Measurements from ENCODE around the gene KCNQ2.

Gene KCNQ2

DNA sequence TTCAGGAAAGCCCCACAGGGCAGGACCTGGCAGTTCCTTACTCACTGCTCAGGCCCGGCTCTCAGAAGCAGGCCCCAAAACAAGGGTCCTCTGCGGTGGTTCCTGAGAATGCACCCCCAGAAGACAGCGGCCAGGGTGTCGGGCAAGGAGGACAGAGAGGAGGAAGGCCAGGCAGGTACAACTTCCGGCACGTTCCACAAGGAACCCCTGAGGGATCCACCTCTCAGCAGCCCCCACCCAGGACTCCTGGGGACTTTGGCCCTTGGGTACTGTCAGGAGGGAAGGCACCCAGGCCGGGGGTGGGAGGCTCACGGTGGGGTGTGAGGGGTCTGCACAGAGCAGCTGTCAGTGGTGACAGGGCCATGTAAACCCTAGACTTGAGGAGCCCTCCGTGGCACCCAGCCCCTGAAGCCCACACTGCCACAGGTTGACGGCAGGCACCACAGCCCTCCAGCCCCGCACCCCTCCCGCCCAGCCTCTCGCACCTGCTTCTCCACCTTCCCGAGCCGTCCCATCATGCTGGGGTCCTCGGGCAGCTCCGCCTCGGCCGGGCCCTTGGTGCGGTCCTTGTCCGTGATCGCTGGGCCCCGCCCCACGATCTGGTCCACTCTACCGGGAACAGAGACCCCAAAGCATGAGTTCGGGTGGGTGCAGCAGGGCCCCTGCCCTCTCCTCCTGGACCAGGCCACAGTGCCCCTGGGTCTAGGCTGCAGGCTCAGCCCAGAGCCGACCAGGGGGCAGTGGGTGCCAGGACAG, 64.3 kb downstream of the KCNQ2 start:
- H3K9ac ChIP-seq, result no peak overlapping the region
- no peaks in the 10 kb centered on the region for H3K9me3 ChIP-seq
- H3K27ac ChIP-seq, result no peak overlapping the region
- no peak overlapping the region for H3K4me3 ChIP-seq
- H4K20me1 ChIP-seq, result peaks cover 7% of the 10 kb centered on the region; the same call in 1 of the 2 replicates
- H3K36me3 ChIP-seq, result no peaks in the 10 kb centered on the region
- H3K4me1 ChIP-seq, result peaks cover 42% of the 10 kb centered on the region
- H3K27me3 ChIP-seq, result peaks cover 14% of the 10 kb centered on the region; the same call in 1 of the 2 replicates
- no peak overlapping the region for H3K4me2 ChIP-seq
- no peak for TF ChIP-seq Cebpa-rat (IDR thresholded peaks at IDR 0.05)

DNA sequence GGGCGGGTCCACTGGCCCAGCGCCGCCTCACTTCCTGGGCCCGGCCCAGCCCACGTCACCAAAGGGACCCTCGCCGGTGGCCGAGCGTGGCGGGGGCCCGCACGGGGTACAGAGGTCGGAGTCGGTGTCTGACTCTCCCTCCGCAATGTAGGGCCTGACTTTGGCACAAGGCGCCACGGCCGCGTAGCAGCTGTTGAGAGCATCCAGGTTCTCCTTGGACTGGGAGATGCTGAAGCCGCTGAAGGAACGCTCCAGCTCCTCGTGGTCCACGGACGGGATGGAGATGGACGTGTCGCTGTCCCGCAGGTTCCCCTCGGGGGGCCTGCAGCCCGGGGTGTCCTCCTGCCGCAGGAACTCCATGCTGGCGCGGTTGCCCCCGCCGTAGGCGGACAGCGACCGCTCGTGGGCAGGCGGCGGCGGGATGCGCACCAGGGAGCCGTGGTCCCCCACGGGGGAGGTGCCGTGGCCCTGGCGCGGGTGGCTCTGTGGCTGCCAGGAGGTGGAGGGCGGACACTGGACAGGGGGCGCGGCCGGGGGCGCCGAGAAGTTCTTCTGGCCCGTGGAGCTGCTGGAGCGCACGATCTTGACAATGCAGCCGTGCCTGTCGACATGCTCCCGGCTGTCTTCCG, 65.7 kb downstream of the KCNQ2 start:
- Histone ChIP-seq H4K20me1 (peaks cover 14% of the 10 kb centered on the region; the same call in 1 of the 2 replicates), H3K9ac (no peak overlapping the region), H3K36me3 (no peaks in the 10 kb centered on the region), H3K4me1 (peaks cover 43% of the 10 kb centered on the region), H3K4me2 (no peak overlapping the region), H3K27ac (no peak overlapping the region), H3K9me3 (no peaks in the 10 kb centered on the region), H3K4me3 (no peak overlapping the region), H3K27me3 (peaks cover 10% of the 10 kb centered on the region; the same call in 1 of the 2 replicates)
- no peak for TF ChIP-seq Cebpa-rat (IDR thresholded peaks at IDR 0.05)

DNA sequence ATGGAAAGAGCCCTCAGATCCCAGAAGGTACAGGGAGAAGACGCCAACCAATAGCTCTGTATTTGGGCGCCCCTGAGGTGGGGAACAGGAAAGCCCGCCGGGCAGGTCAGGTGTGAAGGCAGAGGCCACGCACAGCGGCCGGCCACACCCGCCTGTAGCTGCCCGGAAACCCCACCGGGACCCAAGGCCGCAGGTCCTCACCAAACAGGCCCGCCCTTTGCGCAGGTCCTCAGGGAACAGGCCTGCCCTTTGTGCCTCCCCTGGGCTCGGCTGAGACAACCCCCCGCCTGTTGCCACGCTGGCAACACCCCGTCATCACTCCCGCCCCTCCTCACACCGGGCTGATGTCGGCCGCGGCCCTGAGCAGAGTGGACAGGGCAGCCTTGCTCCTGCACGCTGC, 66.4 kb downstream of the KCNQ2 start:
- Histone ChIP-seq H3K9ac (no peak overlapping the region), H3K27me3 (peaks cover 17% of the 10 kb centered on the region), H4K20me1 (peaks cover 14% of the 10 kb centered on the region; the same call in 1 of the 2 replicates), H3K4me2 (no peak overlapping the region), H3K9me3 (no peaks in the 10 kb centered on the region), H3K4me3 (no peak overlapping the region), H3K27ac (no peak overlapping the region), H3K36me3 (no peaks in the 10 kb centered on the region), H3K4me1 (peaks cover 36% of the 10 kb centered on the region)
- no peak for TF ChIP-seq Cebpa-rat (IDR thresholded peaks at IDR 0.05)

DNA sequence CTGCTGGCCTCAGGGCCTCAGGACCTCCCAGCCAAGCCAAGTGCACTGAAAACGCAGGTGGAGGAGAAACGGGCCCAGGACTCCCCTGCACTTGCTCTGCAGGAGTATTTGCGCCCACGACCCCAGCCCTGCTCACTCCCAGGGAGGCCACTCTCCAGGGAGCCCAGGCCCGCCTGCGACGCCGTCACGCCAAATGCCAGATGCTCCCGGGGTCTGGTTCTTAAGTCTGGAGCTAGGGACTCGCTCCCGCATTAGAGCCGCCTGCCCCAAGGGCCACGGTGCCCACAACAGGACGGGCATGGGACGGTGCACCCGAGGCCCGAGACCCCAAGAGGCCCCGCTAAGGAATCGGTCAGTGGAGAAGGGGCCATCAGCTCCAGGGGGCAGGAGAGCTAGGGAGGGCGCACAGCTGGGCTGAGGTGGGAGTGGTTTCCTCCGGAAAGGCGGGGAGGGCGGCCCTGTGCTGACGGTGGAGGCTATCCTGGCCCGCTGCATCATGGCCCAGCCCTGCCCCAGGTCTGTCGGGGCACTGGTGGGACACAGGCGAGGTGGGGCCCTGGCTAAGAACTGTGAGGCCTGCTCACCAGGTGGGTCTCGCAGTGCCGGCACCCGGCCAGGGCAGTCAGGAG, 67.2 kb downstream of the KCNQ2 start:
- Histone ChIP-seq H3K36me3 (no peaks in the 10 kb centered on the region), H3K4me2 (no peak overlapping the region), H3K27ac (no peak overlapping the region), H3K9ac (no peak overlapping the region), H3K9me3 (no peaks in the 10 kb centered on the region), H3K27me3 (peaks cover 25% of the 10 kb centered on the region), H3K4me1 (peaks cover 36% of the 10 kb centered on the region), H4K20me1 (peaks cover 14% of the 10 kb centered on the region; the same call in 1 of the 2 replicates), H3K4me3 (no peak overlapping the region)
- no peak for TF ChIP-seq Cebpa-rat (IDR thresholded peaks at IDR 0.05)

DNA sequence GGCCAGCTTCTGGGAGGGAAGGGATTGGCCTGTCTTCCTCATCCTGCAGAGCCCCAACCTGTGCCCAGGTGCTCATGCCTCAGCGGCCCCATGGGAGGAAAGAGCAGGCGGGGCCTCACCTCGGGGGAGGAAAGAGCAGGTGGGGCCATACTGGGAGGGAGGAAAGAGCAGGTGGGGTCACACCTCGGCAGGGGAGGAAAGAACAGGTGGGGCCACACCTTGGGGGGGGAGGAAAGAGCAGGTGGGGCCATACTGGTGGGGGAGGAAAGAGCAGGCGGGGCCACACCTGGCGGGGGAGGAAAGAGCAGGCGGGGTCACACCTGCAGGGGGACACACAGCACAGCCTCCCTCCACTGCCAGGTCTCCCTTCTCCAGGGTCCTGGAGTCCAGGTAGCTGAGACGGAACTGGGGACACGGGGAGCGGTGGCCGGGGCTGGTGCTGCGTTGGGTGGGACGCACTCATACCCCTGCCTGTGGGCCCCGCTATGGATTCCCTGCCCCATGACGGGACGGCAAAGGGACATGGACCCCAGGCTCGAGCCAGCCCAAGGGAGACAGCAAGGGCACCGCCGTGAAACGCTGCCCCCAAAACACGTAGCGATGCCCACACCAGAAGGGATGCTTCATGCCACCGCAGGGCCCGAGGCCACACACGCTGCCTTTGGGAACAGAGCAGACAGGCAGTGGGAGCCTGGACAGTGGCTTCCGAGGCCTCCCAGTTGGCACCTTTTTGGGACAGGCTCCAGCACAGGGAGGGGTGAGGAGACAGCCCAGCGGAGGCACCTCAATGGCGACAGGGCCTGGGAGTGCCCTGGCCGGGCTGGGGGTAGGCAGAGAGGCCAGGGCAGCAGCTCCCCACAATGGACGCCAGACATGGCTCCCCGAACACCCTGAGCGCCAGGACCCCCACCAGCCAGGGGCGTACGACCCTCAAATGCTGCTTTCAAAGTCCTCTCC, 68.0 kb downstream of the KCNQ2 start:
- Histone ChIP-seq H3K36me3 (no peaks in the 10 kb centered on the region), H3K27ac (no peak overlapping the region), H3K4me3 (no peak overlapping the region), H3K4me1 (peaks cover 36% of the 10 kb centered on the region), H3K9me3 (no peaks in the 10 kb centered on the region), H3K4me2 (no peak overlapping the region), H3K27me3 (peaks cover 33% of the 10 kb centered on the region), H4K20me1 (peaks cover 14% of the 10 kb centered on the region; the same call in 1 of the 2 replicates), H3K9ac (no peak overlapping the region)
- no peak for TF ChIP-seq Cebpa-rat (IDR thresholded peaks at IDR 0.05)

DNA sequence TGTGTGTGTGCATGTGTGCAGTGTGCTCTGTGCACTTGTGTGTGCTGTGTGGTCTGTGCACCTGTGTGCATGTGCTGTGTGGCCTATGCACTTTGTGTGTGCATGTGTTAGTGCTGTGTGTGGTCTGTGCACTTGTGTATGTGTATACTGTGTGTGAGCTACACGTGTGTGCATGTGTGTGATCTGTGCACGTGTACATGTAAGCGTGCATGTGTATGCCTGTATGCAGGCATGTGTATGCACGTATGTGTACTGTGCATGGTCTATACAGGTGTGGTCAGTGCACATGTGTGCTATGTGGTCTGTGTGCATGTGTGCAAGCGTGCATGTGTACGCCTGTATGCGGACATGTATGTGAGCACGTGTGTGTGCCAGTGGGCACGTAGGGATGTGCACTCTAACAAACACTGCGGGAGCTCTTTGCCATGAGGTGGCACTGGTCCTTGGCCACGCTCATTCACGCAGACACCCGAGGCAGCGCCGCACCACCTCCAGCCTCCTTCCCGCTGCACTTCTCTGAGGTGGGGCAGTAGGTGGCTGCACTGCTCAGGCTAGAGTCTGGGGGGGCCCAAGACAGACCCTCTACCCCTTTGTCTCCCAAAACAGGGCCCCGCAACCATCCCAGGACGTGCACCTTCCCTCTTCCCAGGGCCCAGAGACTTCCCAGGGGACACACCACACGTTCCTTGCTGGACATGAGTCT, 68.9 kb downstream of the KCNQ2 start:
- no peaks in the 10 kb centered on the region for H3K9me3 ChIP-seq
- no peak for TF ChIP-seq Cebpa-rat (IDR thresholded peaks at IDR 0.05)

DNA sequence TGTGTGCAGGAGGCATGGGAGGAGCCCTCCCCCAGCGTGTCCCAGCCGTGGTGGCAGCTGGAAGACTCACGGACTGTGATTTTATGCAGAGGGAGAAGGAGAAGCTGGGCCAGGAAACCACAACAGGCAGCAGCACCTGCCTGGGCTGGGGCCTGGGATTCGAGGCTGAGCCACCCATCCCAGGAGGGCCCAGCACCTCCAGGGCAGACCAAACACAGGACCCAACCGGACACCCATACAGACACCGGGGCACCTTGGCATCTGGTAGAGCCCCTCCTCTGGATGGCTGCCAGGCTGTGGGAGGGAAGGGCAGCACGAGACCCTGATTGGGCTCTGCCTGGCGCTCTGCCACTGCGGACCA, 69.6 kb downstream of the KCNQ2 start:
- no peaks in the 10 kb centered on the region for H3K36me3 ChIP-seq
- no peak overlapping the region for H3K27ac ChIP-seq
- peak overlapping the region; percentile 44 for H3K4me2 ChIP-seq
- peaks cover 38% of the 10 kb centered on the region for H3K27me3 ChIP-seq
- TF ChIP-seq Cebpa-rat (IDR thresholded peaks at IDR 0.05), result no peak
- H4K20me1 ChIP-seq, result peaks cover 14% of the 10 kb centered on the region; the same call in 1 of the 2 replicates
- no peaks in the 10 kb centered on the region for H3K9me3 ChIP-seq
- no peak overlapping the region for H3K9ac ChIP-seq
- H3K4me3 ChIP-seq, result no peak overlapping the region
- peaks cover 36% of the 10 kb centered on the region for H3K4me1 ChIP-seq

More for the DNA sequence above, 68.9 kb downstream of the KCNQ2 start:
- Histone ChIP-seq H3K36me3 (no peaks in the 10 kb centered on the region), H3K27ac (no peak overlapping the region), H3K4me3 (no peak overlapping the region), H3K4me1 (peaks cover 36% of the 10 kb centered on the region), H4K20me1 (peaks cover 14% of the 10 kb centered on the region; the same call in 1 of the 2 replicates), H3K27me3 (peaks cover 36% of the 10 kb centered on the region), H3K4me2 (peak overlapping the region; percentile 44; the same call in 1 of the 2 replicates), H3K9ac (no peak overlapping the region)

DNA sequence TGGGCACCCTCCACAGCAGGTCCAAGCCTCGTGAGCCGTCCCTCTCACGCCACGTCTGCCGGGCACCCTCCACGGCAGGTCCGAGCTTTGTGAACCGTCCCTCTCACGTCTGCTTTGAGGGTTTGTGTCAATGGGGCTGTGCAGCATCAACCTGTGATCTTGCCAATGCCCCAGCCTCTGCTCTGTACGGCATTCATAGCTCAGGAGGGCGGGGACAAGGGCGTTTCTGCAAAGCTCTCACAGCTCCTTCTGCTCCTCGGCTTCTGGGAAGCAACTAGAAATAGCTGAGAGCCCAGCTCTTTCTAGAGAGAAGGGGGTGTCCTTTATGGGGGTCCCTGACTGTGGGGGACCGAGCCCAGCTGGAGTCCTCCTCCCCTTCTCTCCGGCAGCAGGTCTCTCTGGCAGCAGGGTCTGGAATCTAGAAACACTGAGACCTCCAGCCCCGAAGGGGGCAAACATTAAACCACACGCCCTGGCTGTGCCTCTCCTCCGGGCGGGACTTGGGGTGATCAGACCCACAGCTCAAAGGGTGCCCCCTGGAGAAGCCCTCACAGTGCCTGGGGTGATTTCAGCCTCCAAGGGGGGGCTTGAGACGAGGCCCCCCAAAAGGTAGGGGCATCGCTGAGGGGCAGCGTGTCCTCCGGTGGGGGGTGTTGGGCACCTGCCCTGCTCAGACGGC, 70.1 kb downstream of the KCNQ2 start:
- Histone ChIP-seq H4K20me1 (peaks cover 14% of the 10 kb centered on the region; the same call in 1 of the 2 replicates), H3K9ac (no peak overlapping the region), H3K27ac (no peak overlapping the region), H3K27me3 (peaks cover 43% of the 10 kb centered on the region), H3K4me3 (no peak overlapping the region), H3K9me3 (no peaks in the 10 kb centered on the region), H3K4me2 (peak overlapping the region; percentile 44), H3K4me1 (peaks cover 36% of the 10 kb centered on the region), H3K36me3 (no peaks in the 10 kb centered on the region)
- TF ChIP-seq Cebpa-rat (IDR thresholded peaks at IDR 0.05), result no peak

Measured in BLaER1 (cell line).